HG02938 (cell line): ENCODE data around the gene BDNF.

Source experiments
- ATAC-seq: cut with Tn5 transposase; IDR thresholded peaks from one replicate; pipeline ENCODE4 v1.9.1; 2021; ENCODE audit warnings: mild to moderate bottlenecking, moderate library complexity; ENCODE audit not compliant: unreplicated experiment

Gene BDNF

GRCh38 chr11:27626938-27627586 is 73.2 kb downstream of the BDNF start:
- ATAC-seq: no peak

GRCh38 chr11:27626269-27626937 is 73.9 kb downstream of the BDNF start:
- ATAC-seq: no peak

- ATAC-seq: no peak
Measured at GRCh38 chr11:27625347-27625912, 74.8 kb downstream of the BDNF start.

- ATAC-seq: no peak
Measured at GRCh38 chr11:27623945-27624523, 76.2 kb downstream of the BDNF start.

GRCh38 chr11:27622541-27623300 is 77.5 kb downstream of the BDNF start:
- ATAC-seq: no peak

- ATAC-seq: no peak
Measured at GRCh38 chr11:27621405-27622161, 78.7 kb downstream of the BDNF start.

GRCh38 chr11:27619763-27620335 is 80.4 kb downstream of the BDNF start:
- ATAC-seq: no peak

GRCh38 chr11:27619039-27619574 is 81.1 kb downstream of the BDNF start:
- ATAC-seq: no peak

GRCh38 chr11:27618281-27618915 is 81.9 kb downstream of the BDNF start:
- ATAC-seq: no peak

GRCh38 chr11:27616711-27617110 is 83.5 kb downstream of the BDNF start:
- no peak for ATAC-seq

GRCh38 chr11:27615833-27616232 is 84.4 kb downstream of the BDNF start:
- no peak for ATAC-seq

- no peak for ATAC-seq
Measured at GRCh38 chr11:27614092-27614491, 86.2 kb downstream of the BDNF start.

- ATAC-seq: no peak
Measured at GRCh38 chr11:27612932-27613880, 87.0 kb downstream of the BDNF start.

GRCh38 chr11:27611947-27612455 is 88.3 kb downstream of the BDNF start:
- ATAC-seq: no peak

- ATAC-seq: no peak
Measured at GRCh38 chr11:27611390-27611789, 88.9 kb downstream of the BDNF start.

- ATAC-seq: no peak
Measured at GRCh38 chr11:27610946-27611345, 89.3 kb downstream of the BDNF start.

- no peak for ATAC-seq
Measured at GRCh38 chr11:27610280-27610679, 90.0 kb downstream of the BDNF start.

GRCh38 chr11:27608951-27609350 is 91.3 kb downstream of the BDNF start:
- ATAC-seq: no peak
